ENCODE data around the gene ASZ1. TPM values are rescaled to one million over a fixed set of nuclear protein-coding genes. Genes with fewer than 3 reads are reported as not detected.

ASZ1 gene
- total RNA-seq, 2 donors from 2014 or later: not detected

- H3K36me3 ChIP-seq (replicated peaks in 1 of 2; ENCODE audit: insufficient read depth in 1 of 2, low read depth in 2 of 2): no peaks in the 10 kb centered on the region
- DNase-seq (no peak), ATAC-seq (no peak)
- H3K27ac ChIP-seq: peak overlapping the region in 2 of 4 donors; percentile 47 to 57
- no peaks in the 10 kb centered on the region for H3K9me3 ChIP-seq
- H3K4me1 ChIP-seq: peaks cover 13% of the 10 kb centered on the region
- H3K4me3 ChIP-seq: no peak overlapping the region
- intact Hi-C loops (cut with DNase I): no loop called here
- no peak for TF ChIP-seq POLR2A (IDR thresholded peaks at IDR 0.05)
- peak; percentile 9 to 52 (median 46) for TF ChIP-seq CTCF (IDR thresholded peaks at IDR 0.05)
- 9 to 14% methylated on average over 4 of the region's 4 CpGs for WGBS, 2 donors
- H3K27me3 ChIP-seq: no peaks in the 10 kb centered on the region
Observed at GRCh38 chr7:117399820-117400422, 27.4 kb downstream of the ASZ1 start.

- no peak for ATAC-seq
- H3K9me3 ChIP-seq: no peaks in the 10 kb centered on the region
- no peak for DNase-seq
- TF ChIP-seq CTCF (IDR thresholded peaks at IDR 0.05) (no peak), POLR2A (IDR thresholded peaks at IDR 0.05) (no peak)
- intact Hi-C loops (cut with DNase I): no loop called here
- no peaks in the 10 kb centered on the region for H3K36me3 ChIP-seq (replicated peaks in 1 of 2; ENCODE audit: insufficient read depth in 1 of 2, low read depth in 2 of 2)
- no peaks in the 10 kb centered on the region for H3K27me3 ChIP-seq
- peaks cover 7% of the 10 kb centered on the region for H3K4me1 ChIP-seq
- H3K27ac ChIP-seq: no peak overlapping the region
- no peak overlapping the region for H3K4me3 ChIP-seq
Observed at GRCh38 chr7:117395743-117396142, 31.6 kb downstream of the ASZ1 start.

- DNase-seq (no peak), ATAC-seq (no peak)
- Histone ChIP-seq H3K4me1 (no peaks in the 10 kb centered on the region), H3K36me3 (replicated peaks in 1 of 2; ENCODE audit: insufficient read depth in 1 of 2, low read depth in 2 of 2) (no peaks in the 10 kb centered on the region), H3K9me3 (no peaks in the 10 kb centered on the region), H3K27me3 (no peaks in the 10 kb centered on the region), H3K4me3 (no peak overlapping the region), H3K27ac (no peak overlapping the region)
- WGBS, 2 donors: 30 to 32% methylated on average over 1 of the region's 1 CpG
- intact Hi-C loops (cut with DNase I): no loop called here
- no peak for TF ChIP-seq POLR2A (IDR thresholded peaks at IDR 0.05)
- no peak for TF ChIP-seq CTCF (IDR thresholded peaks at IDR 0.05)
Observed at GRCh38 chr7:117393781-117394180, 33.5 kb downstream of the ASZ1 start.

- DNase-seq (no peak), ATAC-seq (no peak)
- intact Hi-C loops (cut with DNase I): no loop called here
- Histone ChIP-seq H3K27me3 (no peaks in the 10 kb centered on the region), H3K27ac (no peak overlapping the region), H3K36me3 (replicated peaks in 1 of 2; ENCODE audit: insufficient read depth in 1 of 2, low read depth in 2 of 2) (no peaks in the 10 kb centered on the region), H3K9me3 (no peaks in the 10 kb centered on the region), H3K4me3 (no peak overlapping the region), H3K4me1 (peaks cover 6% of the 10 kb centered on the region)
- WGBS, 2 donors: 89 to 98% methylated on average over 3 of the region's 3 CpGs
- TF ChIP-seq CTCF (IDR thresholded peaks at IDR 0.05) (no peak), POLR2A (IDR thresholded peaks at IDR 0.05) (no peak)
Observed at GRCh38 chr7:117389871-117390270, 37.4 kb downstream of the ASZ1 start.

GRCh38 chr7:117386110-117386706 lies 41.1 kb downstream of the ASZ1 start:
- intact Hi-C loops (cut with DNase I): no loop called here
- Histone ChIP-seq H3K27me3 (no peaks in the 10 kb centered on the region), H3K36me3 (replicated peaks in 1 of 2; ENCODE audit: insufficient read depth in 1 of 2, low read depth in 2 of 2) (no peaks in the 10 kb centered on the region), H3K4me3 (no peak overlapping the region), H3K27ac (no peak overlapping the region), H3K9me3 (no peaks in the 10 kb centered on the region), H3K4me1 (peaks cover 6% of the 10 kb centered on the region)
- no peak for ATAC-seq
- 69 to 83% methylated on average over 1 of the region's 1 CpG for whole genome bisulfite sequencing, 2 donors
- no peak for DNase-seq
- TF ChIP-seq POLR2A (IDR thresholded peaks at IDR 0.05) (no peak), CTCF (IDR thresholded peaks at IDR 0.05) (no peak)
